Fibroblast of mammary gland (primary cell): ENCODE measurements around the gene MYLK4.
"Not testable (repeated sequence)": the region's sequence is repeated elsewhere in the genome, so short reads cannot be mapped to it uniquely, and the experiment has no call there.

Source experiments
- DNase-seq: peaks from one replicate; pipeline ENCODE4 v3.0.0-alpha.2; 2010; ENCODE audit warnings: low read depth
- H3K4me3 ChIP-seq: 2 replicates; pipeline ENCODE4 v1.5.1; 2011; ENCODE audit warnings: low read depth, mild to moderate bottlenecking, low read length, moderate library complexity; ENCODE audit not compliant: control insufficient read depth
- CTCF ChIP-seq: conservative IDR thresholded peaks from 2 replicates; pipeline ENCODE4 v1.5.1; 2011; ENCODE audit warnings: low read depth, low read length, inconsistent platforms; ENCODE audit not compliant: control insufficient read depth, insufficient read depth

The MYLK4 gene

GRCh38 chr6:2765166-2765895, 14.6 kb upstream of the MYLK4 start, which contains the start of gene WRNIP1:
WRNIP1 (plus strand) TSS chr6:2765393; CDS start chr6:2765623, 230 bp downstream.
- DNase-seq = peak; percentile 98
- TF ChIP-seq CTCF = no peak
- peak within 1 kb of the TSS; percentile 93 for H3K4me3 ChIP-seq

DNA sequence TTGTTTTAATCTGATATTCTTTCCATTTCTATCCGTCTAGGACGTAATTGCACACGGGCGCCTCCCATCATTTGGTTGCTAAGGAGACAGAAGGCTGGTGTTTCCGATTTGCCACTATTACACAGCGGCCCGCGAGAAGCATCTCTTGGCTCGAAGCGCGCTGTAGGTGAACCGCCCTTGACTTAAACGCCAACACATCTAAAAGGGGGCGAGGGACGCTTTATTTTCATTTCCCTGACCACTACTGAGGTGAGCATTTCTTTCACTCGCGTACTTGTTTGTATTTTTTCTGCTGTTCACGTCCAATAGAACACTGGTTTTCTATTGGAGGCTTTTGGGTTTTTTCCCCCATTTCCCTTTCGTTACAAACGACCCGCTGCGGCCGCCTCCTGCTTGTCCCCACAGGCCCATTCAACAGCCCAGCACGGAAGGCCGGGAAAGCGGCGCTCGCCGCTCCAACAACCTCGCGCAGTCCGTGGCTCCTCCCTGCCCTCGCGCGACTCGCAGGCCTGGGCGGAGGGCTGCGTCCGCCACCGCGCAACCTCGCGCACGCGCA, 14.0 kb upstream of the MYLK4 start:
- peak; percentile 69 for DNase-seq
- H3K4me3 ChIP-seq = peak overlapping the region; percentile 44
- TF ChIP-seq CTCF = no peak

- peak overlapping the region; percentile 44 for H3K4me3 ChIP-seq
- TF ChIP-seq CTCF = no peak
- DNase-seq = no peak
Measured at GRCh38 chr6:2763876-2764540, 13.3 kb upstream of the MYLK4 start.

- DNase-seq = no peak
- no peak overlapping the region for H3K4me3 ChIP-seq
- no peak for TF ChIP-seq CTCF
Measured at GRCh38 chr6:2763345-2763841, 12.7 kb upstream of the MYLK4 start.

GRCh38 chr6:2762868-2763267, 12.1 kb upstream of the MYLK4 start:
- not testable (repeated sequence) for H3K4me3 ChIP-seq, DNase-seq

DNA sequence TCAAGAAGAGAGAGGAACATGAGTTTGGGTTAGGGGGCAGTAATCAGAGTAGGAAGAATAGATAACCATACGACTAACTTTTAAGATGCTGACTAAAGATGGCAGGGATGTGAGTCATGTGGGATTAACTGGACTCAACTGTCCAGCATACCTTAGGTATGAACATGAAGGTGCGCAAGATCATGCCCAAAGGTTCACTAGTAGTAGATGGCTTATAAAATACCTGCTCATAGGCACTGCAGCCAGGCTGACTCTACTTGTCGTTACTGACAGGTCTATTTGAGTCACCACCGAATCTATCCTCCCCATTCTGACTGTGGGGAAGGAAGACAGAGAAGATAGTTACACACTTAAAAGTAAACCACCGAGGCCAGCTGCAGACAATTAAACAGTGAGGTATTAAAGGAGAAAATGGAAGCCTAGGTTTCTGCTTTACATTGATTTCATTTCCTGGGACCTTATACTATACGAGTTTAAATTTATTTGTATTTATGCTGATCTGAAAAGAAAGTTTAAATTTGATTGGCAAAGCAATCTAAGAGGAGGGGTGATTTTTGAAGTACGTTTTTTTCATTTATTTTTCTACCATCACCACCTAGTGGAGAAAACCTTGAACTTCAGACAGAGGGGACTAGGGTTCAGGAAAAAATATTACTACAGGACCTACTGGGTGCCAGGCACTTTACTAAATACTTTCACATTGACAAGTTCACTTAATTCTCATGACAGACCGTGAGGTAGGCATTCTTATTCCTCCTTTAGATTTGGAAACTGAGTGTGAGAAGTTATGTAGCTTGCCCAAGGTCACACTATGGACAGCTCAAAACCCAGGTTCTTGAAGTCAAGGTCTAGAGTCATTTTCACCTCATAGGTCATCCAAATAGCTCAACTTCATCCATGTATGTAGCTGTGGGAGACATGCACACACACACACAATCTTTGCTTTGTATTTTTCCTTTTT, 10.4 kb upstream of the MYLK4 start:
- DNase-seq = no peak
- H3K4me3 ChIP-seq = no peak overlapping the region
- TF ChIP-seq CTCF = peak; percentile 40
